ENCODE measurements around the gene NUP43.
"Not testable (repeated sequence)": the region's sequence is repeated elsewhere in the genome, so short reads cannot be mapped to it uniquely, and the experiment has no call there.

Gene NUP43

GRCh38 chr6:149746147-149746946 lies at the start of gene NUP43:
Gene NUP43 (minus strand): TSS chr6:149746529. CDS start chr6:149746495, 34 bp downstream.
- peak; percentile 88 for DNase-seq

GRCh38 chr6:149783551-149783950 lies 37.2 kb upstream of the NUP43 start:
- no peak for DNase-seq

GRCh38 chr6:149782337-149782736 lies 36.0 kb upstream of the NUP43 start:
- no peak for DNase-seq

GRCh38 chr6:149781715-149782114 lies 35.4 kb upstream of the NUP43 start:
- no peak for DNase-seq

GRCh38 chr6:149779644-149779963 lies 33.3 kb upstream of the NUP43 start:
- DNase-seq = no peak

GRCh38 chr6:149777624-149778023 lies 31.3 kb upstream of the NUP43 start:
- no peak for DNase-seq

- no peak for DNase-seq
These were observed 25.6 kb upstream of the NUP43 start for GRCh38 chr6:149771925-149772324.

GRCh38 chr6:149771185-149771584 lies 24.9 kb upstream of the NUP43 start:
- no peak for DNase-seq

GRCh38 chr6:149769676-149770075 lies 23.3 kb upstream of the NUP43 start:
- DNase-seq = no peak

- no peak for DNase-seq
These were observed 19.9 kb upstream of the NUP43 start for GRCh38 chr6:149766156-149766769.

- DNase-seq = no peak
These were observed 17.5 kb upstream of the NUP43 start for GRCh38 chr6:149763866-149764265.

- DNase-seq = no peak
These were observed 15.1 kb upstream of the NUP43 start for GRCh38 chr6:149761438-149761837.

- DNase-seq = no peak
These were observed 9.9 kb upstream of the NUP43 start for GRCh38 chr6:149756261-149756636.

GRCh38 chr6:149755300-149756260 lies 9.3 kb upstream of the NUP43 start:
- DNase-seq = no peak

GRCh38 chr6:149754548-149754947 lies 8.2 kb upstream of the NUP43 start:
- DNase-seq = no peak

GRCh38 chr6:149753374-149753637 lies 7.0 kb upstream of the NUP43 start:
- DNase-seq = not testable (repeated sequence)

GRCh38 chr6:149752600-149753373 lies 6.5 kb upstream of the NUP43 start:
- no peak for DNase-seq

- not testable (repeated sequence) for DNase-seq
These were observed 5.6 kb upstream of the NUP43 start for GRCh38 chr6:149751920-149752319.

- DNase-seq = no peak
These were observed 4.9 kb upstream of the NUP43 start for GRCh38 chr6:149751239-149751638.

- peak; percentile 40 for DNase-seq
These were observed 3.8 kb upstream of the NUP43 start for GRCh38 chr6:149750136-149750609.

- peak; percentile 91 for DNase-seq
These were observed 3.3 kb upstream of the NUP43 start, which contains the start of gene PCMT1 for GRCh38 chr6:149749594-149750135. Gene PCMT1 (plus strand): TSS chr6:149749741. CDS start chr6:149749902, 161 bp downstream.

- DNase-seq = not testable (repeated sequence)
These were observed 2.8 kb upstream of the NUP43 start for GRCh38 chr6:149749082-149749593.
